Suprapubic skin (tissue), 4 donors: ENCODE results near the gene PSMA1. TPM values are rescaled to one million over a fixed set of nuclear protein-coding genes. Genes with fewer than 3 reads are reported as not detected.
"Not testable (repeated sequence)": the region's sequence is repeated elsewhere in the genome, so short reads cannot be mapped to it uniquely, and the experiment has no call there.

Experiments
- DNase-seq, 2 donors: peaks; one replicate each; pipeline ENCODE4 v3.0.0-alpha.2; 2019; ENCODE audit warnings: low spot score in 2 of 2
- H3K27ac ChIP-seq: fragments of 200-600 bp; sonication (generic); one replicate; pipeline ENCODE4 v1.5.1; 2019
- H3K27me3 ChIP-seq: fragments of 200-600 bp; sonication (generic); one replicate; pipeline ENCODE4 v1.5.1; 2019
- H3K36me3 ChIP-seq: fragments of 200-600 bp; sonication (generic); one replicate; pipeline ENCODE4 v1.5.1; 2019
- H3K4me1 ChIP-seq: fragments of 200-600 bp; sonication (generic); one replicate; pipeline ENCODE4 v1.5.1; 2019
- H3K4me3 ChIP-seq: fragments of 200-600 bp; sonication (generic); one replicate; pipeline ENCODE4 v1.5.1; 2019; ENCODE audit warnings: mild to moderate bottlenecking
- H3K9me3 ChIP-seq: fragments of 200-600 bp; sonication (generic); one replicate; pipeline ENCODE4 v1.5.1; 2019
- CTCF ChIP-seq, 2 donors: fragments of 200-600 bp in 1 of 2; fragments of 450-650 bp in 1 of 2; sonication (generic) in 1 of 2; IDR thresholded peaks; one replicate each; pipeline ENCODE4 v1.5.1; 2016 to 2019; ENCODE audit warnings: antibody characterized with exemption in 2 of 2, mild to moderate bottlenecking in 1 of 2, moderate library complexity in 1 of 2
- EP300 ChIP-seq: sonication (generic); formaldehyde crosslinking; IDR thresholded peaks from one replicate; pipeline ENCODE4 v1.6.1; 2017; ENCODE audit warnings: antibody characterized with exemption
- POLR2A ChIP-seq, 2 donors: fragments of 450-650 bp; IDR thresholded peaks; one replicate each; pipeline ENCODE4 v1.6.1; 2017; ENCODE audit warnings: antibody characterized with exemption in 2 of 2, mild to moderate bottlenecking in 2 of 2, moderate library complexity in 2 of 2
- POLR2AphosphoS5 ChIP-seq, 3 donors: sonication (generic); formaldehyde crosslinking; IDR thresholded peaks; one replicate each; pipeline ENCODE4 v1.6.1; 2017; ENCODE audit warnings: antibody characterized with exemption in 3 of 3
- WGBS: methylation state at CpG from one replicate; pipeline ENCODE4 v1.1.5; 2018; 5-methylcytosine and 5-hydroxymethylcytosine counted together
- total RNA-seq, 4 donors: library from RNA; depleted of rRNA; stranded (reverse); fragments of >200 nt; gene quantifications; one replicate each; pipeline ENCODE4 v1.1.0, GENCODE V29; 2016

The PSMA1 gene
- 100 to 1,000 TPM in 2 of 4 donors, 10 to 100 TPM in 2; 86.1 to 115 (median 99.6) TPM for total RNA-seq

- peaks cover 30% of the 10 kb centered on the region for H3K36me3 ChIP-seq
- H3K27me3 ChIP-seq: no peaks in the 10 kb centered on the region
- TF ChIP-seq CTCF (IDR thresholded peaks at IDR 0.05): peak; percentile 32 to 49
- TF ChIP-seq EP300: no peak
- peak in 1 of 2 donors; percentile 62 for TF ChIP-seq POLR2A (IDR thresholded peaks at IDR 0.05)
- TF ChIP-seq POLR2AphosphoS5 (IDR thresholded peaks at IDR 0.05): peak in 2 of 3 donors; percentile 34 to 60
- peak within 1 kb of the TSS; percentile 89 for H3K27ac ChIP-seq
- H3K9me3 ChIP-seq: no peaks in the 10 kb centered on the region
- WGBS: 0% methylated on average over 36 of the region's 56 CpGs
- H3K4me1 ChIP-seq: peaks cover 19% of the 10 kb centered on the region
- peak within 1 kb of the TSS; percentile 78 for H3K4me3 ChIP-seq
- DNase-seq: peak; percentile 97 to 98
Observed at GRCh38 chr11:14519917-14520746, at the start of gene PSMA1. TSS of gene PSMA1 (minus strand) at chr11:14520386. CDS start at chr11:14520299, 87 bp downstream.

GRCh38 chr11:14569516-14569915 lies 49.3 kb upstream of the PSMA1 start:
- H3K27me3 ChIP-seq, H3K36me3 ChIP-seq, H3K4me3 ChIP-seq, DNase-seq, H3K27ac ChIP-seq, H3K9me3 ChIP-seq, H3K4me1 ChIP-seq: not testable (repeated sequence)
- WGBS: 78% methylated on average over 6 of the region's 6 CpGs

- DNase-seq: no peak
- H3K4me1 ChIP-seq: no peaks in the 10 kb centered on the region
- no peaks in the 10 kb centered on the region for H3K27me3 ChIP-seq
- H3K27ac ChIP-seq: no peak overlapping the region
- no peaks in the 10 kb centered on the region for H3K9me3 ChIP-seq
- WGBS: 93% methylated on average over 3 of the region's 3 CpGs
- TF ChIP-seq POLR2A (IDR thresholded peaks at IDR 0.05) (no peak), CTCF (IDR thresholded peaks at IDR 0.05) (no peak), EP300 (no peak), POLR2AphosphoS5 (IDR thresholded peaks at IDR 0.05) (no peak)
- no peaks in the 10 kb centered on the region for H3K36me3 ChIP-seq
- no peak overlapping the region for H3K4me3 ChIP-seq
Observed at GRCh38 chr11:14567064-14567651, 47.0 kb upstream of the PSMA1 start.

- no peak for DNase-seq
- Histone ChIP-seq H3K27me3 (no peaks in the 10 kb centered on the region), H3K36me3 (no peaks in the 10 kb centered on the region), H3K4me3 (no peak overlapping the region), H3K4me1 (no peaks in the 10 kb centered on the region), H3K9me3 (no peaks in the 10 kb centered on the region), H3K27ac (no peak overlapping the region)
- 87% methylated on average over 3 of the region's 3 CpGs for WGBS
- TF ChIP-seq POLR2AphosphoS5 (IDR thresholded peaks at IDR 0.05) (no peak), POLR2A (IDR thresholded peaks at IDR 0.05) (no peak), CTCF (IDR thresholded peaks at IDR 0.05) (no peak), EP300 (no peak)
Observed at GRCh38 chr11:14566331-14567063, 46.3 kb upstream of the PSMA1 start.

- H3K27me3 ChIP-seq: no peaks in the 10 kb centered on the region
- no peaks in the 10 kb centered on the region for H3K36me3 ChIP-seq
- 92% methylated on average over 2 of the region's 2 CpGs for WGBS
- no peak for DNase-seq
- no peaks in the 10 kb centered on the region for H3K4me1 ChIP-seq
- no peak overlapping the region for H3K27ac ChIP-seq
- no peaks in the 10 kb centered on the region for H3K9me3 ChIP-seq
- no peak overlapping the region for H3K4me3 ChIP-seq
- TF ChIP-seq POLR2AphosphoS5 (IDR thresholded peaks at IDR 0.05) (no peak), CTCF (IDR thresholded peaks at IDR 0.05) (no peak), EP300 (no peak), POLR2A (IDR thresholded peaks at IDR 0.05) (no peak)
Observed at GRCh38 chr11:14565845-14566244, 45.7 kb upstream of the PSMA1 start.
